HFFc6 (cell line): ENCODE results near the gene ITGB1. TPM values are rescaled to one million over a fixed set of nuclear protein-coding genes. Genes with fewer than 3 reads are reported as not detected.

ENCODE experiments used
- DNase-seq: peaks from one replicate; pipeline ENCODE4 v3.0.0-alpha.2; 2018
- H3K27ac Mint-ChIP-seq: 2 replicates; pipeline ENCODE4 v1.8.0; 2020; ENCODE audit warnings: mild to moderate bottlenecking, mixed read lengths
- H3K27me3 Mint-ChIP-seq: 2 replicates; pipeline ENCODE4 v1.8.0; 2021; ENCODE audit warnings: mild to moderate bottlenecking, moderate library complexity, mixed read lengths; ENCODE audit not compliant: insufficient read depth
- H3K36me3 Mint-ChIP-seq: 2 replicates; pipeline ENCODE4 v1.8.0; 2021; ENCODE audit warnings: low read depth, mixed read lengths
- H3K4me1 Mint-ChIP-seq: 2 replicates; pipeline ENCODE4 v1.8.0; 2020; ENCODE audit warnings: low read depth, mixed read lengths
- H3K4me3 Mint-ChIP-seq: 2 replicates; pipeline ENCODE4 v1.8.0; 2020; ENCODE audit warnings: mild to moderate bottlenecking, moderate library complexity, mixed read lengths
- H3K9me3 Mint-ChIP-seq: 2 replicates; pipeline ENCODE4 v1.8.0; 2020; ENCODE audit warnings: mild to moderate bottlenecking, mixed read lengths
- total RNA-seq, 6 experiments: library from RNA; stranded (reverse); fragmentation: NEBNext Ultra II Directional; extraction: Animal tissue kit (Norgen Biotek cat#: 25700); gene quantifications; 2 replicates in 1 of 6; 3 replicates in 5 of 6; pipeline ENCODE4 v1.2.3, GENCODE V29; 2021
- TF ChIP-seq, protein P1 (sequence below): fragments of 200-600 bp; sonication (generic); IDR thresholded peaks from 2 replicates; pipeline ENCODE4 v1.5.0; 2021; ENCODE audit warnings: antibody characterized with exemption, mild to moderate bottlenecking

The ITGB1 gene
- total RNA-seq, 6 experiments from 2014 or later = 1,442 to 1,960 (median 1,623) TPM

DNA sequence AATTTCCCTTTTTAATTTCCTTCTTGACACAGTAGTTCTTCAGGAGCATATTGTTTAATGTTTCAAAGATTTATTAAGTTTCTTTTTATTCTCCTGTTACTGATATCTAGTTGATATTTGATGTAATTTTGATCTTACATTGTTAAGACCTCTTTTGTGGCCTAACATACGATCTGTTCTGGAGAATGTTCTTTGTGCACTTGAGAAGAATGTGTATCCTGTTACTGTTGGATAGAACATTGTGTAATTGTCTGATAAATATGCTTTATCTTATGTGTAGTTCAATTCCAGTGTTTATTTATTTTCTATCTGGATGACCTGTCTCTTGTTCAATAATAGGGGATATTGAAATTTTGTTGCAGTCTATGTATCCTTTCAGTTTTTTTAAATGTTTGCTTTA lies 106.7 kb downstream of the ITGB1 start:
- H3K27me3 Mint-ChIP-seq = no peaks in the 10 kb centered on the region
- no peaks in the 10 kb centered on the region for H3K9me3 Mint-ChIP-seq
- no peaks in the 10 kb centered on the region for H3K4me1 Mint-ChIP-seq
- DNase-seq = no peak
- H3K4me3 Mint-ChIP-seq = no peak overlapping the region
- TF ChIP-seq, protein P1, sequence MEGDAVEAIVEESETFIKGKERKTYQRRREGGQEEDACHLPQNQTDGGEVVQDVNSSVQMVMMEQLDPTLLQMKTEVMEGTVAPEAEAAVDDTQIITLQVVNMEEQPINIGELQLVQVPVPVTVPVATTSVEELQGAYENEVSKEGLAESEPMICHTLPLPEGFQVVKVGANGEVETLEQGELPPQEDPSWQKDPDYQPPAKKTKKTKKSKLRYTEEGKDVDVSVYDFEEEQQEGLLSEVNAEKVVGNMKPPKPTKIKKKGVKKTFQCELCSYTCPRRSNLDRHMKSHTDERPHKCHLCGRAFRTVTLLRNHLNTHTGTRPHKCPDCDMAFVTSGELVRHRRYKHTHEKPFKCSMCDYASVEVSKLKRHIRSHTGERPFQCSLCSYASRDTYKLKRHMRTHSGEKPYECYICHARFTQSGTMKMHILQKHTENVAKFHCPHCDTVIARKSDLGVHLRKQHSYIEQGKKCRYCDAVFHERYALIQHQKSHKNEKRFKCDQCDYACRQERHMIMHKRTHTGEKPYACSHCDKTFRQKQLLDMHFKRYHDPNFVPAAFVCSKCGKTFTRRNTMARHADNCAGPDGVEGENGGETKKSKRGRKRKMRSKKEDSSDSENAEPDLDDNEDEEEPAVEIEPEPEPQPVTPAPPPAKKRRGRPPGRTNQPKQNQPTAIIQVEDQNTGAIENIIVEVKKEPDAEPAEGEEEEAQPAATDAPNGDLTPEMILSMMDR = no peak
- no peak overlapping the region for H3K27ac Mint-ChIP-seq
- H3K36me3 Mint-ChIP-seq = no peaks in the 10 kb centered on the region
